Amniotic epithelial cell (primary cell): ENCODE measurements around the gene PGAM5.
"Not testable (repeated sequence)": the region's sequence is repeated elsewhere in the genome, so short reads cannot be mapped to it uniquely, and the experiment has no call there.

Experiments used
- DNase-seq: peaks from one replicate; pipeline ENCODE4 v3.0.0-alpha.2; 2010; ENCODE audit warnings: low read depth

PGAM5 gene

GRCh38 chr12:132689227-132689626 lies 21.4 kb upstream of the PGAM5 start:
- DNase-seq: no peak

GRCh38 chr12:132690112-132690511 lies 20.5 kb upstream of the PGAM5 start:
- DNase-seq: no peak

GRCh38 chr12:132692030-132692429 lies 18.6 kb upstream of the PGAM5 start:
- DNase-seq: not testable (repeated sequence)

- DNase-seq: not testable (repeated sequence)
Observed at GRCh38 chr12:132694888-132695287, 15.8 kb upstream of the PGAM5 start.

- no peak for DNase-seq
Observed at GRCh38 chr12:132695431-132695830, 15.2 kb upstream of the PGAM5 start.

- DNase-seq: peak; percentile 34
Observed at GRCh38 chr12:132698341-132698740, 12.3 kb upstream of the PGAM5 start.

GRCh38 chr12:132700212-132700822 lies 10.3 kb upstream of the PGAM5 start:
- peak; percentile 33 for DNase-seq

GRCh38 chr12:132702640-132703039 lies 8.0 kb upstream of the PGAM5 start:
- DNase-seq: no peak

GRCh38 chr12:132703641-132704040 lies 7.0 kb upstream of the PGAM5 start:
- no peak for DNase-seq

GRCh38 chr12:132707241-132707640 lies 3.4 kb upstream of the PGAM5 start:
- DNase-seq: no peak

GRCh38 chr12:132708150-132708549 lies 2.5 kb upstream of the PGAM5 start:
- DNase-seq: no peak

GRCh38 chr12:132710043-132710404 lies 618 bp upstream of the PGAM5 start:
- no peak for DNase-seq

GRCh38 chr12:132711080-132711843 lies 620 bp downstream of the PGAM5 start:
- no peak for DNase-seq

GRCh38 chr12:132713123-132713522 lies 2.5 kb downstream of the PGAM5 start:
- no peak for DNase-seq

- no peak for DNase-seq
Observed at GRCh38 chr12:132715874-132716273, 5.2 kb downstream of the PGAM5 start.

- no peak for DNase-seq
Observed at GRCh38 chr12:132716356-132716755, 5.7 kb downstream of the PGAM5 start.

GRCh38 chr12:132717011-132717410 lies 6.4 kb downstream of the PGAM5 start:
- no peak for DNase-seq

GRCh38 chr12:132717531-132718387 lies 7.1 kb downstream of the PGAM5 start:
- no peak for DNase-seq

- DNase-seq: no peak
Observed at GRCh38 chr12:132718644-132719043, 8.0 kb downstream of the PGAM5 start.

GRCh38 chr12:132719141-132719953 lies 8.7 kb downstream of the PGAM5 start:
- DNase-seq: no peak

- no peak for DNase-seq
Observed at GRCh38 chr12:132719954-132720324, 9.3 kb downstream of the PGAM5 start.
